Spleen (tissue), 7 donors: ENCODE data around the gene KDR.

Experiments used
- POLR2A ChIP-seq, 3 donors: fragments of 450-650 bp; IDR thresholded peaks; one replicate each; pipeline ENCODE4 v1.5.1; 2017; ENCODE audit warnings: antibody characterized with exemption in 3 of 3, mild to moderate bottlenecking in 1 of 3
- POLR2AphosphoS5 ChIP-seq, 3 donors: sonication (generic); formaldehyde crosslinking; IDR thresholded peaks; one replicate each; pipeline ENCODE4 v1.5.1; 2017; ENCODE audit warnings: antibody characterized with exemption in 3 of 3
- TF ChIP-seq, protein P1 (sequence below), 11 experiments: fragments of 200-600 bp in 7 of 11; fragments of 450-650 bp in 4 of 11; sonication (generic) in 4 of 11; IDR thresholded peaks in 8 of 11; conservative IDR thresholded peaks in 3 of 11; 1 replicate in 7 of 11; 2 replicates in 4 of 11; pipeline versions ENCODE4 v1.4.0 to v1.8.0; 2016 to 2021; ENCODE audit warnings: antibody characterized with exemption in 11 of 11, inconsistent platforms in 4 of 11, mild to moderate bottlenecking in 1 of 11
- donor health status: DM: no; HTN: no; CAD: no; lungs with moderate emphysema.
- donor health status: DM: no; HTN: no; CAD: no.
- donor health status: DM: no; HTN: no; CAD: no.

DNA sequence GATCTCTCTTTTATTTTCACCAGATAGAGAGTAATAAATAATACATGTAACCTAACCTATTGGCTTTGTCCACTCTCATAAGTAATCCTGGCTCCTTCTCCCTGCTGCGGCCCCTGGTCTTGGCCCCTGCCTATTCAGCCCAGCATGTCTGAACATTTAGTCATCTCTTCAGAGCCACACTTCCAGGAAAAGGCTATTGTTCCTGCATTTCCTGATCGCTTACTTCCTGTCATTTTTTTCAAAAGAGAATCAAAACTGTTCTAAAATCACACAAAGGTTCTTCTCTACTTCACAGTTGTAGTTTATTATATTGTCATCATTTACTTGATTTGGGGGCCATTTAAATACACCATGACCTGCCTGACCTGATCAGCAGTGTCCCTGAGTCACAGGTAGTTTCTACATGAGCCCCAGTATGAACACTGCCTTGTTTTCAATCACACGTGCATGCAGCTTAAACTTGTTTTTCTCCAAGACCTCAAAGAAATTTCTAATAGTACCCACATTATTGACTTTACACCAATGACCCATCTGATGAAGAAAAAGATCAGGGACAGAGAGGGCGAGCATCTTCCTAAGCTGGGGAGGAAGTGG is 47.4 kb upstream of the KDR start:
- no peak for TF ChIP-seq POLR2AphosphoS5 (IDR thresholded peaks at IDR 0.05)
- TF ChIP-seq, protein P1, sequence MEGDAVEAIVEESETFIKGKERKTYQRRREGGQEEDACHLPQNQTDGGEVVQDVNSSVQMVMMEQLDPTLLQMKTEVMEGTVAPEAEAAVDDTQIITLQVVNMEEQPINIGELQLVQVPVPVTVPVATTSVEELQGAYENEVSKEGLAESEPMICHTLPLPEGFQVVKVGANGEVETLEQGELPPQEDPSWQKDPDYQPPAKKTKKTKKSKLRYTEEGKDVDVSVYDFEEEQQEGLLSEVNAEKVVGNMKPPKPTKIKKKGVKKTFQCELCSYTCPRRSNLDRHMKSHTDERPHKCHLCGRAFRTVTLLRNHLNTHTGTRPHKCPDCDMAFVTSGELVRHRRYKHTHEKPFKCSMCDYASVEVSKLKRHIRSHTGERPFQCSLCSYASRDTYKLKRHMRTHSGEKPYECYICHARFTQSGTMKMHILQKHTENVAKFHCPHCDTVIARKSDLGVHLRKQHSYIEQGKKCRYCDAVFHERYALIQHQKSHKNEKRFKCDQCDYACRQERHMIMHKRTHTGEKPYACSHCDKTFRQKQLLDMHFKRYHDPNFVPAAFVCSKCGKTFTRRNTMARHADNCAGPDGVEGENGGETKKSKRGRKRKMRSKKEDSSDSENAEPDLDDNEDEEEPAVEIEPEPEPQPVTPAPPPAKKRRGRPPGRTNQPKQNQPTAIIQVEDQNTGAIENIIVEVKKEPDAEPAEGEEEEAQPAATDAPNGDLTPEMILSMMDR (IDR thresholded peaks at IDR 0.05 in 8 of 11, conservative IDR thresholded peaks at IDR 0.05 in 3 of 11), result no peak
- no peak for TF ChIP-seq POLR2A (IDR thresholded peaks at IDR 0.05)
